ENCODE data around the gene AFM. TPM values are rescaled to one million over a fixed set of nuclear protein-coding genes. Genes with fewer than 3 reads are reported as not detected.
A peak's percentile ranks its signal among the peaks of the same experiment; 100 is the strongest.

The AFM gene
- total and polyA plus RNA-seq, 2 of the 13 experiments (the other 11 are each of a cell fraction or from before 2014, with no cell fraction given), result 0.13 to 1.8 TPM

DNA sequence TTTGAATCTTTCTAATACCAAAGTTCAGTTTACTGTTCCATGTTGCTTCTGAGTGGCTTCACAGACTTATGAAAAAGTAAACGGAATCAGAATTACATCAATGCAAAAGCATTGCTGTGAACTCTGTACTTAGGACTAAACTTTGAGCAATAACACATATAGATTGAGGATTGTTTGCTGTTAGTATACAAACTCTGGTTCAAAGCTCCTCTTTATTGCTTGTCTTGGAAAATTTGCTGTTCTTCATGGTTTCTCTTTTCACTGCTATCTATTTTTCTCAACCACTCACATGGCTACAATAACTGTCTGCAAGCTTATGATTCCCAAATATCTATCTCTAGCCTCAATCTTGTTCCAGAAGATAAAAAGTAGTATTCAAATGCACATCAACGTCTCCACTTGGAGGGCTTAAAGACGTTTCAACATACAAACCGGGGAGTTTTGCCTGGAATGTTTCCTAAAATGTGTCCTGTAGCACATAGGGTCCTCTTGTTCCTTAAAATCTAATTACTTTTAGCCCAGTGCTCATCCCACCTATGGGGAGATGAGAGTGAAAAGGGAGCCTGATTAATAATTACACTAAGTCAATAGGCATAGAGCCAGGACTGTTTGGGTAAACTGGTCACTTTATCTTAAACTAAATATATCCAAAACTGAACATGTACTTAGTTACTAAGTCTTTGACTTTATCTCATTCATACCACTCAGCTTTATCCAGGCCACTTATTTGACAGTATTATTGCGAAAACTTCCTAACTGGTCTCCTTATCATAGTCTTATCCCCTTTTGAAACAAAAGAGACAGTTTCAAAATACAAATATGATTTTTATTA, 49.2 kb upstream of the AFM start (continued):
- no peak for TF ChIP-seq NR2F1 (CRISPR knock-in tag; IDR thresholded peaks at IDR 0.05)
- TF ChIP-seq SSRP1 (CRISPR knock-in tag; IDR thresholded peaks at IDR 0.05), result peak; percentile 95
- peak; percentile 97; the same call in 1 of the 2 replicates for TF ChIP-seq CHD4 (IDR thresholded peaks at IDR 0.05; ENCODE audit: borderline replicate concordance, low read length)
- TF ChIP-seq, protein P1, sequence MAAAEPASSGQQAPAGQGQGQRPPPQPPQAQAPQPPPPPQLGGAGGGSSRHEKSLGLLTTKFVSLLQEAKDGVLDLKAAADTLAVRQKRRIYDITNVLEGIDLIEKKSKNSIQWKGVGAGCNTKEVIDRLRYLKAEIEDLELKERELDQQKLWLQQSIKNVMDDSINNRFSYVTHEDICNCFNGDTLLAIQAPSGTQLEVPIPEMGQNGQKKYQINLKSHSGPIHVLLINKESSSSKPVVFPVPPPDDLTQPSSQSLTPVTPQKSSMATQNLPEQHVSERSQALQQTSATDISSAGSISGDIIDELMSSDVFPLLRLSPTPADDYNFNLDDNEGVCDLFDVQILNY (CRISPR knock-in tag; conservative IDR thresholded peaks at IDR 0.05), result no peak
- no peak for TF ChIP-seq ZSCAN22 (CRISPR knock-in tag; IDR thresholded peaks at IDR 0.05)
- TF ChIP-seq, protein P2, sequence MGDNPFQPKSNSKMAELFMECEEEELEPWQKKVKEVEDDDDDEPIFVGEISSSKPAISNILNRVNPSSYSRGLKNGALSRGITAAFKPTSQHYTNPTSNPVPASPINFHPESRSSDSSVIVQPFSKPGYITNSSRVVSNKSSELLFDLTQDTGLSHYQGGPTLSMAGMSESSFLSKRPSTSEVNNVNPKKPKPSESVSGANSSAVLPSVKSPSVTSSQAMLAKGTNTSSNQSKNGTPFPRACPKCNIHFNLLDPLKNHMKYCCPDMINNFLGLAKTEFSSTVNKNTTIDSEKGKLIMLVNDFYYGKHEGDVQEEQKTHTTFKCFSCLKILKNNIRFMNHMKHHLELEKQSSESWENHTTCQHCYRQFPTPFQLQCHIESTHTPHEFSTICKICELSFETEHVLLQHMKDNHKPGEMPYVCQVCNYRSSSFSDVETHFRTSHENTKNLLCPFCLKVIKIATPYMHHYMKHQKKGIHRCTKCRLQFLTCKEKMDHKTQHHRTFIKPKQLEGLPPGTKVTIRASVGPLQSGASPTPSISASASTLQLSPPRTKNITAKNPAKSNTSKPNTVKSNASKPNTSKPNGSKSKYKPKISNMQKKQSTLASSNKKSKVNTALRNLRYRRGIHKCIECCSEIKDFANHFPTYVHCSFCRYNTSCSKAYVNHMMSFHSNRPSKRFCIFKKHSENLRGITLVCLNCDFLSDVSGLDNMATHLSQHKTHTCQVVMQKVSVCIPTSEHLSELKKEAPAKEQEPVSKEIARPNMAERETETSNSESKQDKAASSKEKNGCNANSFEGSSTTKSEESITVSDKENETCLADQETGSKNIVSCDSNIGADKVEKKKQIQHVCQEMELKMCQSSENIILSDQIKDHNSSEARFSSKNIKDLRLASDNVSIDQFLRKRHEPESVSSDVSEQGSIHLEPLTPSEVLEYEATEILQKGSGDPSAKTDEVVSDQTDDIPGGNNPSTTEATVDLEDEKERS (CRISPR knock-in tag; IDR thresholded peaks at IDR 0.05), result peak; percentile 46; the same call in 1 of the 2 replicates
- peak; percentile 61 for TF ChIP-seq THAP11 (CRISPR knock-in tag; IDR thresholded peaks at IDR 0.05)
- TF ChIP-seq, protein P3, sequence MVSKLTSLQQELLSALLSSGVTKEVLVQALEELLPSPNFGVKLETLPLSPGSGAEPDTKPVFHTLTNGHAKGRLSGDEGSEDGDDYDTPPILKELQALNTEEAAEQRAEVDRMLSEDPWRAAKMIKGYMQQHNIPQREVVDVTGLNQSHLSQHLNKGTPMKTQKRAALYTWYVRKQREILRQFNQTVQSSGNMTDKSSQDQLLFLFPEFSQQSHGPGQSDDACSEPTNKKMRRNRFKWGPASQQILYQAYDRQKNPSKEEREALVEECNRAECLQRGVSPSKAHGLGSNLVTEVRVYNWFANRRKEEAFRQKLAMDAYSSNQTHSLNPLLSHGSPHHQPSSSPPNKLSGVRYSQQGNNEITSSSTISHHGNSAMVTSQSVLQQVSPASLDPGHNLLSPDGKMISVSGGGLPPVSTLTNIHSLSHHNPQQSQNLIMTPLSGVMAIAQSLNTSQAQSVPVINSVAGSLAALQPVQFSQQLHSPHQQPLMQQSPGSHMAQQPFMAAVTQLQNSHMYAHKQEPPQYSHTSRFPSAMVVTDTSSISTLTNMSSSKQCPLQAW (CRISPR knock-in tag; IDR thresholded peaks at IDR 0.05), result 0 out of 2 replicates have a peak, but pooled peaks have one; percentile 28
- TF ChIP-seq, protein P4, sequence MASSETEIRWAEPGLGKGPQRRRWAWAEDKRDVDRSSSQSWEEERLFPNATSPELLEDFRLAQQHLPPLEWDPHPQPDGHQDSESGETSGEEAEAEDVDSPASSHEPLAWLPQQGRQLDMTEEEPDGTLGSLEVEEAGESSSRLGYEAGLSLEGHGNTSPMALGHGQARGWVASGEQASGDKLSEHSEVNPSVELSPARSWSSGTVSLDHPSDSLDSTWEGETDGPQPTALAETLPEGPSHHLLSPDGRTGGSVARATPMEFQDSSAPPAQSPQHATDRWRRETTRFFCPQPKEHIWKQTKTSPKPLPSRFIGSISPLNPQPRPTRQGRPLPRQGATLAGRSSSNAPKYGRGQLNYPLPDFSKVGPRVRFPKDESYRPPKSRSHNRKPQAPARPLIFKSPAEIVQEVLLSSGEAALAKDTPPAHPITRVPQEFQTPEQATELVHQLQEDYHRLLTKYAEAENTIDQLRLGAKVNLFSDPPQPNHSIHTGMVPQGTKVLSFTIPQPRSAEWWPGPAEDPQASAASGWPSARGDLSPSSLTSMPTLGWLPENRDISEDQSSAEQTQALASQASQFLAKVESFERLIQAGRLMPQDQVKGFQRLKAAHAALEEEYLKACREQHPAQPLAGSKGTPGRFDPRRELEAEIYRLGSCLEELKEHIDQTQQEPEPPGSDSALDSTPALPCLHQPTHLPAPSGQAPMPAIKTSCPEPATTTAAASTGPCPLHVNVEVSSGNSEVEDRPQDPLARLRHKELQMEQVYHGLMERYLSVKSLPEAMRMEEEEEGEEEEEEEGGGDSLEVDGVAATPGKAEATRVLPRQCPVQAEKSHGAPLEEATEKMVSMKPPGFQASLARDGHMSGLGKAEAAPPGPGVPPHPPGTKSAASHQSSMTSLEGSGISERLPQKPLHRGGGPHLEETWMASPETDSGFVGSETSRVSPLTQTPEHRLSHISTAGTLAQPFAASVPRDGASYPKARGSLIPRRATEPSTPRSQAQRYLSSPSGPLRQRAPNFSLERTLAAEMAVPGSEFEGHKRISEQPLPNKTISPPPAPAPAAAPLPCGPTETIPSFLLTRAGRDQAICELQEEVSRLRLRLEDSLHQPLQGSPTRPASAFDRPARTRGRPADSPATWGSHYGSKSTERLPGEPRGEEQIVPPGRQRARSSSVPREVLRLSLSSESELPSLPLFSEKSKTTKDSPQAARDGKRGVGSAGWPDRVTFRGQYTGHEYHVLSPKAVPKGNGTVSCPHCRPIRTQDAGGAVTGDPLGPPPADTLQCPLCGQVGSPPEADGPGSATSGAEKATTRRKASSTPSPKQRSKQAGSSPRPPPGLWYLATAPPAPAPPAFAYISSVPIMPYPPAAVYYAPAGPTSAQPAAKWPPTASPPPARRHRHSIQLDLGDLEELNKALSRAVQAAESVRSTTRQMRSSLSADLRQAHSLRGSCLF (CRISPR knock-in tag; IDR thresholded peaks at IDR 0.05; ENCODE audit: borderline replicate concordance), result no peak
- TF ChIP-seq, protein P5, sequence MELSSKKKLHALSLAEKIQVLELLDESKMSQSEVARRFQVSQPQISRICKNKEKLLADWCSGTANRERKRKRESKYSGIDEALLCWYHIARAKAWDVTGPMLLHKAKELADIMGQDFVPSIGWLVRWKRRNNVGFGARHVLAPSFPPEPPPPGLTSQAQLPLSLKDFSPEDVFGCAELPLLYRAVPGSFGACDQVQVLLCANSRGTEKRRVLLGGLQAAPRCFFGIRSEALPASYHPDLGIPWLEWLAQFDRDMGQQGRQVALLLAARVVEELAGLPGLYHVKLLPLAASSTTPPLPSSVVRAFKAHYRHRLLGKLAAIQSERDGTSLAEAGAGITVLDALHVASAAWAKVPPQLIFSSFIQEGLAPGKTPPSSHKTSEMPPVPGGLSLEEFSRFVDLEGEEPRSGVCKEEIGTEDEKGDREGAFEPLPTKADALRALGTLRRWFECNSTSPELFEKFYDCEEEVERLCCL (CRISPR knock-in tag; IDR thresholded peaks at IDR 0.05; ENCODE audit: borderline replicate concordance), result no peak
- no peak; the same call in 1 of the 2 replicates for TF ChIP-seq ARNT2 (CRISPR knock-in tag; IDR thresholded peaks at IDR 0.05; ENCODE audit: low read depth)
- no peak for TF ChIP-seq RARG (CRISPR knock-in tag; IDR thresholded peaks at IDR 0.05; ENCODE audit: low read depth)
- TF ChIP-seq ZNF644 (CRISPR knock-in tag; IDR thresholded peaks at IDR 0.05; ENCODE audit: low read depth), result 0 out of 2 replicates have a peak, but pooled peaks have one; percentile 26
- TF ChIP-seq, protein P6, sequence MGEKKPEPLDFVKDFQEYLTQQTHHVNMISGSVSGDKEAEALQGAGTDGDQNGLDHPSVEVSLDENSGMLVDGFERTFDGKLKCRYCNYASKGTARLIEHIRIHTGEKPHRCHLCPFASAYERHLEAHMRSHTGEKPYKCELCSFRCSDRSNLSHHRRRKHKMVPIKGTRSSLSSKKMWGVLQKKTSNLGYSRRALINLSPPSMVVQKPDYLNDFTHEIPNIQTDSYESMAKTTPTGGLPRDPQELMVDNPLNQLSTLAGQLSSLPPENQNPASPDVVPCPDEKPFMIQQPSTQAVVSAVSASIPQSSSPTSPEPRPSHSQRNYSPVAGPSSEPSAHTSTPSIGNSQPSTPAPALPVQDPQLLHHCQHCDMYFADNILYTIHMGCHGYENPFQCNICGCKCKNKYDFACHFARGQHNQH (CRISPR knock-in tag; IDR thresholded peaks at IDR 0.05), result peak; percentile 52; the same call in 1 of the 2 replicates
